HG02571 (cell line): ENCODE measurements around the gene FAM236C.
A peak's percentile ranks its signal among the peaks of the same experiment; 100 is the strongest.
"Not testable (repeated sequence)": the region's sequence is repeated elsewhere in the genome, so short reads cannot be mapped to it uniquely, and the experiment has no call there.

ENCODE experiments used
- ATAC-seq: cut with Tn5 transposase; IDR thresholded peaks from one replicate; pipeline ENCODE4 v1.9.1; 2021; ENCODE audit warnings: mild to moderate bottlenecking, moderate library complexity; ENCODE audit not compliant: unreplicated experiment

The FAM236C gene

GRCh38 chrX:72912315-72912714, at the start of gene FAM236C:
FAM236C (plus strand) TSS chrX:72912615; CDS start chrX:72912715, 100 bp downstream.
- ATAC-seq = not testable (repeated sequence)

GRCh38 chrX:72882898-72883297, 29.5 kb upstream of the FAM236C start:
- not testable (repeated sequence) for ATAC-seq

GRCh38 chrX:72889740-72890139, 22.7 kb upstream of the FAM236C start:
- ATAC-seq = not testable (repeated sequence)

GRCh38 chrX:72916096-72916495, 3.7 kb downstream of the FAM236C start:
- ATAC-seq = not testable (repeated sequence)

GRCh38 chrX:72932283-72932682, 19.9 kb downstream of the FAM236C start:
- ATAC-seq = not testable (repeated sequence)

GRCh38 chrX:72936455-72936854, 24.0 kb downstream of the FAM236C start:
- ATAC-seq = not testable (repeated sequence)

GRCh38 chrX:72936882-72937455, 24.6 kb downstream of the FAM236C start:
- not testable (repeated sequence) for ATAC-seq

GRCh38 chrX:72937906-72938305, 25.5 kb downstream of the FAM236C start, which contains the start of gene FAM236A:
FAM236A (plus strand) TSS chrX:72938206; CDS start chrX:72938263, 57 bp downstream.
- ATAC-seq = not testable (repeated sequence)

- ATAC-seq = not testable (repeated sequence)
Measured at GRCh38 chrX:72942272-72942671, 29.9 kb downstream of the FAM236C start.

GRCh38 chrX:72943035-72943818, 30.8 kb downstream of the FAM236C start:
- ATAC-seq = peak; percentile 67

GRCh38 chrX:72943819-72944169, 31.4 kb downstream of the FAM236C start, which contains the start of gene DMRTC1:
DMRTC1 (minus strand) TSS chrX:72943837; CDS start chrX:72875694, 68,143 bp downstream.
- peak; percentile 72 for ATAC-seq

GRCh38 chrX:72959971-72960370, 47.6 kb downstream of the FAM236C start:
- ATAC-seq = not testable (repeated sequence)
